Osteoblast (primary cell): ENCODE results near the gene TSEN15. TPM values are rescaled to one million over a fixed set of nuclear protein-coding genes. Genes with fewer than 3 reads are reported as not detected.

Experiments used
- DNase-seq: peaks from one replicate; pipeline ENCODE4 v3.0.0; 2011; ENCODE audit warnings: low spot score, mixed read lengths; ENCODE audit not compliant: insufficient read length; ENCODE audit errors: missing footprints
- H2AFZ ChIP-seq: 2 replicates; pipeline ENCODE4 v1.6.0; 2011; ENCODE audit warnings: mild to moderate bottlenecking, low read length
- H3K27ac ChIP-seq: 2 replicates; pipeline ENCODE4 v1.5.1; 2011; ENCODE audit warnings: mild to moderate bottlenecking, low read depth, low read length, moderate library complexity
- H3K27me3 ChIP-seq: 2 replicates; pipeline ENCODE4 v1.6.0; 2012; ENCODE audit warnings: mild to moderate bottlenecking, control low read depth, inconsistent platforms, low read length, moderate library complexity; ENCODE audit not compliant: insufficient read depth
- H3K36me3 ChIP-seq: 2 replicates; pipeline ENCODE4 v1.5.1; 2011; ENCODE audit warnings: mild to moderate bottlenecking, low read length, control low read depth, moderate library complexity; ENCODE audit not compliant: insufficient read depth
- H3K4me1 ChIP-seq: 2 replicates; pipeline ENCODE4 v1.5.1; 2011; ENCODE audit warnings: mild to moderate bottlenecking, low read length, control low read depth, moderate library complexity; ENCODE audit not compliant: insufficient read depth
- H3K4me2 ChIP-seq: 2 replicates; pipeline ENCODE4 v1.6.0; 2011; ENCODE audit warnings: mild to moderate bottlenecking, low read length; ENCODE audit not compliant: insufficient read depth
- H3K4me3 ChIP-seq: fragments of 200-600 bp; sonication (generic); 3 replicates; pipeline ENCODE4 v1.5.1; 2012; ENCODE audit warnings: mild to moderate bottlenecking, low read length, inconsistent platforms; ENCODE audit not compliant: insufficient read depth
- H3K79me2 ChIP-seq: 2 replicates; pipeline ENCODE4 v1.6.0; 2012; ENCODE audit warnings: mild to moderate bottlenecking, low read length, control low read depth, inconsistent platforms; ENCODE audit not compliant: insufficient read depth
- H3K9me3 ChIP-seq: 2 replicates; pipeline ENCODE4 v1.5.1; 2011; ENCODE audit warnings: low read depth, low read length, control low read depth
- H4K20me1 ChIP-seq: 2 replicates; pipeline ENCODE4 v1.6.0; 2012; ENCODE audit warnings: mild to moderate bottlenecking, low read length, control low read depth; ENCODE audit not compliant: insufficient read depth
- CTCF ChIP-seq: IDR thresholded peaks from 2 replicates; pipeline ENCODE4 v1.5.1; 2011; ENCODE audit warnings: mild to moderate bottlenecking, low read depth, low read length, moderate library complexity; ENCODE audit errors: extremely low read depth
- total RNA-seq: library from RNA; depleted of rRNA; stranded (reverse); fragments of >200 nt; gene quantifications from 2 replicates; pipeline ENCODE4 v1.2.3, GENCODE V29; 2012

The TSEN15 gene
- total RNA-seq, 1 donor, result 51.8 TPM

DNA sequence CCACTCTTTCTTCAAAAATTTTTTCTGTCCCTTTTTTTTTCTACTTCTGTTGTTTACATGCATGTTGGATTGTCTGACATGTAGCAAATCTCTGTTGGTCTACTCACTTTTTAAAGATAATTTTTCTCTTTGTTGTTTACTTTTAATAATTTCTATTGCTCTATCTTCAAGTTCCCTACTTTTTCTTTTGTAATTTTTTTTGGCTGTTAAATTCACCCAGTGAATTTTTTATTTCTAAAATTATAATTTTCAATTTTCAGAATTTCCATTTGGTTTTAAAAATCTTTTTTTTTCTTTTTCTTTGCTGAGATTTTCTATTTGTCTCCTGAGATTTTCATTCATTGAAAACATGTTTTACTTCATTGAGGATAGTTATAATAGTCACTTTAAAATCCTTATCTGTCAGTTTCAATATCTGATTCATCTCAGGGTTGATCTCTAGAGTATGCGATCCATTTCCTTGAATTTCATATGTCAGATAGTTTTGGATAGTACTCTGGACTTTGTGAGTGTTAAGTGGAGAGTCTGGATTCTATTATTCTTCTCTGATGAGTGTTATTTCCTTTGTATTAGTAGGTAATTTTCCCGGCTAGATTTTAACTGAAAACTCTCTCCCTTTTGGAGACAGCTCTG lies 1.6 kb upstream of the TSEN15 start:
- peaks cover 18% of the 10 kb centered on the region for H3K4me1 ChIP-seq
- no peak for TF ChIP-seq CTCF
- no peak for DNase-seq
- no peak overlapping the region for H3K4me3 ChIP-seq
- no peaks in the 10 kb centered on the region for H3K36me3 ChIP-seq
- H3K27ac ChIP-seq, result no peak overlapping the region
- H3K4me2 ChIP-seq, result no peak overlapping the region
- H4K20me1 ChIP-seq, result no peaks in the 10 kb centered on the region
- H3K27me3 ChIP-seq, result peaks cover 4% of the 10 kb centered on the region
- no peaks in the 10 kb centered on the region for H3K9me3 ChIP-seq
- no peak overlapping the region for H2AFZ ChIP-seq
- peaks cover 32% of the 10 kb centered on the region for H3K79me2 ChIP-seq

DNA sequence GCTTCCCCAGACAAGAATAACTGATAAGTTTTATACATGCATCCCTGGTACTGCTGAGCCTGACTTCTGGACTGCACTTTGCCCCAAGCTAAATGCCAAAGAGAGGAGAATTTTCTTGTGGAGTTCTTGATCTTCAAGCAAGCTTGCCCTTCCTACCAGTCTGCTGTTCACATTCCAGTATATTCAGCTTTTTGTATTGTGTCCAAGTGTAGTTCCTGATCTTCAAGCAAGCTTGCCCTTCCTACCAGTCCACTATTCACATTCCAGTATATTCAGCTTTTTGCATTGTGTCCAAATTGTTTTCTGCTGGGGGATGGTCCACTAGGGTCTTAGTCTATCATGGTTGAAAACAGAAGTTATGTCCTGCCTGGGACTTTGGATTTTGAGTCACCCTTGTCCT lies 894 bp upstream of the TSEN15 start:
- H3K79me2 ChIP-seq, result peaks cover 36% of the 10 kb centered on the region
- H3K27ac ChIP-seq, result peak overlapping the region; percentile 84
- H4K20me1 ChIP-seq, result no peaks in the 10 kb centered on the region
- H3K36me3 ChIP-seq, result no peaks in the 10 kb centered on the region
- peak overlapping the region; percentile 92 for H2AFZ ChIP-seq
- peak; percentile 27 for DNase-seq
- H3K4me1 ChIP-seq, result peaks cover 18% of the 10 kb centered on the region
- TF ChIP-seq CTCF, result no peak
- peak overlapping the region; percentile 88 for H3K4me2 ChIP-seq
- no peaks in the 10 kb centered on the region for H3K9me3 ChIP-seq
- H3K4me3 ChIP-seq, result peak overlapping the region; percentile 92
- H3K27me3 ChIP-seq, result peaks cover 4% of the 10 kb centered on the region

- peak; percentile 69 for DNase-seq
- Histone ChIP-seq H4K20me1 (no peaks in the 10 kb centered on the region), H3K79me2 (peaks cover 36% of the 10 kb centered on the region), H3K4me2 (peak overlapping the region; percentile 88), H2AFZ (peak overlapping the region; percentile 92), H3K4me1 (peaks cover 22% of the 10 kb centered on the region), H3K4me3 (peak overlapping the region; percentile 92), H3K27me3 (peaks cover 4% of the 10 kb centered on the region), H3K27ac (peak overlapping the region; percentile 84), H3K9me3 (no peaks in the 10 kb centered on the region), H3K36me3 (no peaks in the 10 kb centered on the region)
- TF ChIP-seq CTCF, result no peak
Observed at GRCh38 chr1:184051138-184051484, 419 bp upstream of the TSEN15 start.

GRCh38 chr1:184052194-184052559 lies 647 bp downstream of the TSEN15 start:
- DNase-seq, result no peak
- H3K27ac ChIP-seq, result peak overlapping the region; percentile 84
- H3K79me2 ChIP-seq, result peaks cover 36% of the 10 kb centered on the region
- H3K4me3 ChIP-seq, result peak overlapping the region; percentile 92
- no peak for TF ChIP-seq CTCF
- H3K4me1 ChIP-seq, result peaks cover 31% of the 10 kb centered on the region
- no peaks in the 10 kb centered on the region for H3K36me3 ChIP-seq
- peak overlapping the region; percentile 88 for H3K4me2 ChIP-seq
- H3K27me3 ChIP-seq, result peaks cover 4% of the 10 kb centered on the region
- H3K9me3 ChIP-seq, result no peaks in the 10 kb centered on the region
- no peaks in the 10 kb centered on the region for H4K20me1 ChIP-seq
- peak overlapping the region; percentile 97 for H2AFZ ChIP-seq
